Trophoblast cell (in vitro differentiated cells and primary cell): Measurements from ENCODE around the gene SCPEP1.
A peak's percentile ranks its signal among the peaks of the same experiment; 100 is the strongest.

Experiments
- DNase-seq, 2 donors: peaks; one replicate each; pipeline ENCODE4 v3.0.0-alpha.2; 2016
- H2AFZ ChIP-seq: 2 replicates; pipeline ENCODE4 v1.6.1; 2013; ENCODE audit warnings: low read length, moderate library complexity, mild to moderate bottlenecking; ENCODE audit not compliant: insufficient read depth, poor library complexity
- H2AK5ac ChIP-seq: 2 replicates; pipeline ENCODE4 v1.6.1; 2013; ENCODE audit warnings: mild to moderate bottlenecking, low read length
- H2BK120ac ChIP-seq: 2 replicates; pipeline ENCODE4 v1.6.1; 2013; ENCODE audit warnings: low read length, mild to moderate bottlenecking, moderate library complexity; ENCODE audit not compliant: insufficient read depth, poor library complexity
- H2BK12ac ChIP-seq: 2 replicates; pipeline ENCODE4 v1.6.1; 2013; ENCODE audit warnings: mild to moderate bottlenecking, low read length, moderate library complexity
- H2BK5ac ChIP-seq: 2 replicates; pipeline ENCODE4 v1.6.1; 2013; ENCODE audit warnings: low read length, low read depth, moderate library complexity, mild to moderate bottlenecking; ENCODE audit not compliant: poor library complexity
- H3K14ac ChIP-seq: 2 replicates; pipeline ENCODE4 v1.6.1; 2013; ENCODE audit warnings: mild to moderate bottlenecking, low read length
- H3K18ac ChIP-seq: 2 replicates; pipeline ENCODE4 v1.6.1; 2013; ENCODE audit warnings: mild to moderate bottlenecking, low read length
- H3K23ac ChIP-seq: 2 replicates; pipeline ENCODE4 v1.6.1; 2013; ENCODE audit warnings: low read length
- H3K27ac ChIP-seq: 2 replicates; pipeline ENCODE4 v1.5.1; 2013; ENCODE audit warnings: low read depth, mild to moderate bottlenecking, inconsistent platforms, low read length, moderate library complexity
- H3K27me3 ChIP-seq: 2 replicates; pipeline ENCODE4 v1.6.1; 2013; ENCODE audit warnings: inconsistent platforms, mild to moderate bottlenecking, low read length, moderate library complexity; ENCODE audit not compliant: insufficient read depth
- H3K36me3 ChIP-seq, 2 experiments: 1 replicate in 1 of 2; 2 replicates in 1 of 2; pipeline ENCODE4 v1.6.1; 2013; ENCODE audit warnings: low read length in 2 of 2, mild to moderate bottlenecking in 2 of 2, moderate library complexity in 1 of 2; ENCODE audit not compliant: insufficient read depth in 2 of 2, control insufficient read depth in 1 of 2
- H3K4ac ChIP-seq: 2 replicates; pipeline ENCODE4 v1.6.1; 2013; ENCODE audit warnings: low read depth, mild to moderate bottlenecking, low read length, moderate library complexity
- H3K4me1 ChIP-seq, 2 experiments: 1 replicate in 1 of 2; 2 replicates in 1 of 2; pipeline ENCODE4 v1.6.1; 2013; ENCODE audit warnings: low read length in 2 of 2, mild to moderate bottlenecking in 2 of 2, moderate library complexity in 1 of 2; ENCODE audit not compliant: insufficient read depth in 2 of 2, control insufficient read depth in 1 of 2
- H3K4me2 ChIP-seq: 2 replicates; pipeline ENCODE4 v1.6.1; 2013; ENCODE audit warnings: inconsistent platforms, mild to moderate bottlenecking, low read length, moderate library complexity
- H3K4me3 ChIP-seq: 2 replicates; pipeline ENCODE4 v1.5.1; 2013; ENCODE audit warnings: mild to moderate bottlenecking, low read depth, low read length, inconsistent platforms
- H3K79me1 ChIP-seq: one replicate; pipeline ENCODE4 v1.6.1; 2013; ENCODE audit warnings: low read length
- H3K79me2 ChIP-seq: 2 replicates; pipeline ENCODE4 v1.6.1; 2013; ENCODE audit warnings: low read length, mild to moderate bottlenecking; ENCODE audit not compliant: control insufficient read depth, insufficient read depth, poor library complexity
- H3K9ac ChIP-seq: 2 replicates; pipeline ENCODE4 v1.6.1; 2013; ENCODE audit warnings: mild to moderate bottlenecking, low read length
- H3K9me3 ChIP-seq: 2 replicates; pipeline ENCODE4 v1.6.1; 2013; ENCODE audit warnings: low read depth, mild to moderate bottlenecking, control low read depth, inconsistent platforms, low read length; ENCODE audit not compliant: insufficient read depth
- H4K12ac ChIP-seq: 2 replicates; pipeline ENCODE4 v1.6.1; 2013; ENCODE audit warnings: low read depth, mild to moderate bottlenecking, low read length, moderate library complexity
- H4K8ac ChIP-seq: 2 replicates; pipeline ENCODE4 v1.6.1; 2013; ENCODE audit warnings: low read depth, mild to moderate bottlenecking, low read length, moderate library complexity
- H4K91ac ChIP-seq: one replicate; pipeline ENCODE4 v1.6.1; 2013; ENCODE audit warnings: low read depth, mild to moderate bottlenecking, low read length, moderate library complexity
- WGBS: extraction: QIAGEN DNeasy Blood & Tissue Kit; methylation state at CpG from one replicate; pipeline ENCODE4 v1.1.7; 2013; ENCODE audit warnings: missing lambda C conversion rate; ENCODE audit not compliant: insufficient read length, insufficient coverage; ENCODE audit errors: extremely low coverage; 5-methylcytosine and 5-hydroxymethylcytosine counted together

Gene SCPEP1

GRCh38 chr17:57038486-57038885, 60.6 kb downstream of the SCPEP1 start:
- no CpG with 5 or more reads among the region's 3 CpGs for WGBS

GRCh38 chr17:57040571-57040970, 62.6 kb downstream of the SCPEP1 start:
- Histone ChIP-seq H3K36me3 (no peaks in the 10 kb centered on the region), H3K27ac (no peak overlapping the region), H3K79me2 (no peaks in the 10 kb centered on the region), H2BK120ac (no peak overlapping the region), H3K9ac (no peak overlapping the region), H3K9me3 (peaks cover 2% of the 10 kb centered on the region), H3K18ac (no peak overlapping the region), H3K14ac (no peak overlapping the region), H3K4me1 (no peaks in the 10 kb centered on the region), H4K12ac (no peak overlapping the region), H2BK5ac (no peak overlapping the region), H2AK5ac (no peak overlapping the region), H3K23ac (no peak overlapping the region), H3K4me2 (no peak overlapping the region), H3K4me3 (no peak overlapping the region), H2BK12ac (no peak overlapping the region), H3K4ac (no peak overlapping the region), H3K79me1 (no peaks in the 10 kb centered on the region), H3K27me3 (no peaks in the 10 kb centered on the region), H4K8ac (no peak overlapping the region), H4K91ac (no peak overlapping the region), H2AFZ (no peak overlapping the region)
- WGBS: no CpG with 5 or more reads among the region's 2 CpGs
- peak; percentile 57 to 62 for DNase-seq

More at GRCh38 chr17:57038486-57038885, 60.6 kb downstream of the SCPEP1 start:
- H4K91ac ChIP-seq: no peak overlapping the region
- H3K23ac ChIP-seq: no peak overlapping the region
- no peaks in the 10 kb centered on the region for H3K79me1 ChIP-seq
- no peak overlapping the region for H2BK12ac ChIP-seq
- no peak overlapping the region for H4K8ac ChIP-seq
- H3K79me2 ChIP-seq: no peaks in the 10 kb centered on the region
- H3K4ac ChIP-seq: no peak overlapping the region
- H3K18ac ChIP-seq: no peak overlapping the region
- DNase-seq: peak in 1 of 2 donors; percentile 21
- no peak overlapping the region for H3K9ac ChIP-seq
- no peaks in the 10 kb centered on the region for H3K36me3 ChIP-seq
- H2BK120ac ChIP-seq: no peak overlapping the region
- no peak overlapping the region for H2AFZ ChIP-seq
- no peak overlapping the region for H3K4me3 ChIP-seq
- no peaks in the 10 kb centered on the region for H3K27me3 ChIP-seq
- no peak overlapping the region for H4K12ac ChIP-seq
- H3K9me3 ChIP-seq: peaks cover 2% of the 10 kb centered on the region
- H2BK5ac ChIP-seq: no peak overlapping the region
- H2AK5ac ChIP-seq: no peak overlapping the region
- H3K4me1 ChIP-seq: no peaks in the 10 kb centered on the region
- H3K4me2 ChIP-seq: no peak overlapping the region
- no peak overlapping the region for H3K14ac ChIP-seq
- no peak overlapping the region for H3K27ac ChIP-seq

- Histone ChIP-seq H3K4me2 (no peak overlapping the region), H2AFZ (no peak overlapping the region), H3K79me1 (no peaks in the 10 kb centered on the region), H4K8ac (no peak overlapping the region), H3K14ac (no peak overlapping the region), H4K91ac (no peak overlapping the region), H3K4me3 (no peak overlapping the region), H3K9me3 (no peaks in the 10 kb centered on the region), H3K23ac (no peak overlapping the region), H2AK5ac (no peak overlapping the region), H3K4me1 (no peaks in the 10 kb centered on the region), H3K36me3 (no peaks in the 10 kb centered on the region), H3K27ac (no peak overlapping the region), H3K27me3 (no peaks in the 10 kb centered on the region), H3K18ac (no peak overlapping the region), H3K9ac (no peak overlapping the region), H3K4ac (no peak overlapping the region), H2BK12ac (no peak overlapping the region), H2BK120ac (no peak overlapping the region), H4K12ac (no peak overlapping the region), H3K79me2 (no peaks in the 10 kb centered on the region), H2BK5ac (no peak overlapping the region)
- WGBS: no CpG with 5 or more reads among the region's 4 CpGs
- DNase-seq: no peak
These were observed 65.3 kb downstream of the SCPEP1 start for GRCh38 chr17:57043276-57043675.

GRCh38 chr17:57044976-57045867, 67.3 kb downstream of the SCPEP1 start:
- no peak overlapping the region for H4K12ac ChIP-seq
- H3K4me3 ChIP-seq: no peak overlapping the region
- H3K23ac ChIP-seq: no peak overlapping the region
- H2AFZ ChIP-seq: peak overlapping the region; percentile 13
- no peak overlapping the region for H3K18ac ChIP-seq
- no peak overlapping the region for H3K4ac ChIP-seq
- H3K9ac ChIP-seq: no peak overlapping the region
- H4K91ac ChIP-seq: no peak overlapping the region
- no peak overlapping the region for H3K14ac ChIP-seq
- H3K79me2 ChIP-seq: no peaks in the 10 kb centered on the region
- no peak overlapping the region for H3K4me2 ChIP-seq
- H2BK12ac ChIP-seq: no peak overlapping the region
- no peak overlapping the region for H3K27ac ChIP-seq
- no peak overlapping the region for H2BK5ac ChIP-seq
- no peaks in the 10 kb centered on the region for H3K9me3 ChIP-seq
- no peaks in the 10 kb centered on the region for H3K4me1 ChIP-seq
- no peaks in the 10 kb centered on the region for H3K27me3 ChIP-seq
- WGBS: no CpG with 5 or more reads among the region's 49 CpGs
- H3K36me3 ChIP-seq: no peaks in the 10 kb centered on the region
- no peaks in the 10 kb centered on the region for H3K79me1 ChIP-seq
- DNase-seq: no peak
- H2BK120ac ChIP-seq: no peak overlapping the region
- H2AK5ac ChIP-seq: no peak overlapping the region
- H4K8ac ChIP-seq: no peak overlapping the region
